H9 (cell line): ENCODE results near the gene RUNX2. TPM values are rescaled to one million over a fixed set of nuclear protein-coding genes. Genes with fewer than 3 reads are reported as not detected.

ENCODE experiments used
- DNase-seq: peaks from one replicate; pipeline ENCODE4 v3.0.0-alpha.2; 2017
- H2AFZ ChIP-seq: one replicate; pipeline ENCODE4 v1.6.1; 2013; ENCODE audit warnings: mild to moderate bottlenecking, low read length, control low read depth, moderate library complexity
- H2AK5ac ChIP-seq: 2 replicates; pipeline ENCODE4 v1.6.1; 2013; ENCODE audit warnings: low read length, control low read depth, mixed read lengths; ENCODE audit not compliant: insufficient read length
- H2BK120ac ChIP-seq: one replicate; pipeline ENCODE4 v1.6.1; 2013; ENCODE audit warnings: low read depth, mild to moderate bottlenecking, low read length, control low read depth, inconsistent platforms; ENCODE audit not compliant: poor library complexity, severe bottlenecking
- H2BK12ac ChIP-seq: 2 replicates; pipeline ENCODE4 v1.6.1; 2013; ENCODE audit warnings: low read length, control low read depth, mixed read lengths, low read depth; ENCODE audit not compliant: insufficient read length
- H2BK15ac ChIP-seq: 2 replicates; pipeline ENCODE4 v1.6.1; 2013; ENCODE audit warnings: low read depth, low read length, control low read depth
- H2BK20ac ChIP-seq: one replicate; pipeline ENCODE4 v1.6.1; 2013; ENCODE audit warnings: low read depth, mild to moderate bottlenecking, low read length, control low read depth, inconsistent platforms; ENCODE audit not compliant: poor library complexity, severe bottlenecking
- H2BK5ac ChIP-seq: 2 replicates; pipeline ENCODE4 v1.6.1; 2013; ENCODE audit warnings: low read length, control low read depth, mixed read lengths; ENCODE audit not compliant: insufficient read length
- H3K14ac ChIP-seq: 2 replicates; pipeline ENCODE4 v1.6.1; 2013; ENCODE audit warnings: low read length, control low read depth; ENCODE audit not compliant: insufficient read depth
- H3K18ac ChIP-seq: 2 replicates; pipeline ENCODE4 v1.6.1; 2013; ENCODE audit warnings: low read depth, mild to moderate bottlenecking, mixed read lengths, low read length, control low read depth; ENCODE audit not compliant: insufficient read length
- H3K23ac ChIP-seq: 2 replicates; pipeline ENCODE4 v1.6.1; 2013; ENCODE audit warnings: low read length, control low read depth, mixed read lengths, low read depth; ENCODE audit not compliant: insufficient read length
- H3K23me2 ChIP-seq: 2 replicates; pipeline ENCODE4 v1.6.1; 2013; ENCODE audit warnings: low read depth, mild to moderate bottlenecking, mixed read lengths, low read length, control low read depth; ENCODE audit not compliant: insufficient read length, poor library complexity, severe bottlenecking
- H3K27ac ChIP-seq: 2 replicates; pipeline ENCODE4 v1.5.1; 2013; ENCODE audit warnings: low read length, control low read depth, mixed read lengths, low read depth; ENCODE audit not compliant: insufficient read length
- H3K27me3 ChIP-seq: 2 replicates; pipeline ENCODE4 v1.6.1; 2013; ENCODE audit warnings: low read length, control low read depth, inconsistent platforms; ENCODE audit not compliant: insufficient read depth
- H3K4ac ChIP-seq: 2 replicates; pipeline ENCODE4 v1.6.1; 2013; ENCODE audit warnings: low read depth, mild to moderate bottlenecking, control low read depth, inconsistent platforms, low read length, moderate library complexity
- H3K4me1 ChIP-seq: 2 replicates; pipeline ENCODE4 v1.6.1; 2013; ENCODE audit warnings: low read length, control low read depth, inconsistent platforms; ENCODE audit not compliant: insufficient read depth
- H3K4me2 ChIP-seq: 2 replicates; pipeline ENCODE4 v1.6.1; 2013; ENCODE audit warnings: low read length, control low read depth, mixed read lengths; ENCODE audit not compliant: insufficient read length, insufficient read depth
- H3K56ac ChIP-seq: 2 replicates; pipeline ENCODE4 v1.6.1; 2013; ENCODE audit warnings: low read depth, mild to moderate bottlenecking, mixed read lengths, low read length, control low read depth; ENCODE audit not compliant: insufficient read length
- H3K79me1 ChIP-seq: 2 replicates; pipeline ENCODE4 v1.6.1; 2013; ENCODE audit warnings: low read depth, mild to moderate bottlenecking, moderate library complexity, low read length, control low read depth, inconsistent platforms; ENCODE audit not compliant: insufficient read depth, poor library complexity, severe bottlenecking
- H3K79me2 ChIP-seq: 2 replicates; pipeline ENCODE4 v1.6.1; 2013; ENCODE audit warnings: low read length, control low read depth, inconsistent platforms; ENCODE audit not compliant: insufficient read depth
- H3K9ac ChIP-seq: 2 replicates; pipeline ENCODE4 v1.6.1; 2013; ENCODE audit warnings: low read length, control low read depth, mixed read lengths; ENCODE audit not compliant: insufficient read length; ENCODE audit errors: extremely low read depth
- H3K9me3 ChIP-seq: one replicate; pipeline ENCODE4 v1.6.1; 2013; ENCODE audit warnings: low read depth, low read length, inconsistent platforms; ENCODE audit not compliant: control insufficient read depth
- H3T11ph ChIP-seq: one replicate; pipeline ENCODE4 v1.6.1; 2013; ENCODE audit warnings: mild to moderate bottlenecking, low read length, control low read depth, inconsistent platforms
- H4K20me1 ChIP-seq: one replicate; pipeline ENCODE4 v1.6.1; 2013; ENCODE audit not compliant: control insufficient read depth, insufficient read length, insufficient read depth
- H4K5ac ChIP-seq: 2 replicates; pipeline ENCODE4 v1.6.1; 2013; ENCODE audit warnings: low read depth, mild to moderate bottlenecking, mixed read lengths, low read length, control low read depth; ENCODE audit not compliant: insufficient read length
- H4K8ac ChIP-seq: replicated peaks from 2 replicates; pipeline ENCODE4 v1.6.1; 2013; ENCODE audit warnings: low read length, control low read depth, mixed read lengths, low read depth; ENCODE audit not compliant: insufficient read length
- H4K91ac ChIP-seq: 2 replicates; pipeline ENCODE4 v1.6.1; 2013; ENCODE audit warnings: low read depth, mild to moderate bottlenecking, moderate library complexity, mixed read lengths, low read length, control low read depth; ENCODE audit not compliant: insufficient read length
- H3K27ac Mint-ChIP-seq, 3 experiments: 2 replicates in 2 of 3; 3 replicates in 1 of 3; pipeline ENCODE4 v1.8.0; 2020 to 2021; ENCODE audit warnings: mixed read lengths in 3 of 3, mild to moderate bottlenecking in 1 of 3, moderate library complexity in 1 of 3
- H3K27me3 Mint-ChIP-seq: 2 replicates; pipeline ENCODE4 v1.8.0; 2021; ENCODE audit warnings: low read depth, mild to moderate bottlenecking, moderate library complexity, mixed read lengths
- H3K36me3 Mint-ChIP-seq, 3 experiments: 2 replicates in 2 of 3; 3 replicates in 1 of 3; pipeline ENCODE4 v1.8.0; 2020 to 2021; ENCODE audit warnings: low read depth in 3 of 3, mixed read lengths in 3 of 3; ENCODE audit not compliant: insufficient read depth in 1 of 3
- H3K4me1 Mint-ChIP-seq, 2 experiments: 2 replicates each; pipeline ENCODE4 v1.8.0; 2020; ENCODE audit warnings: mixed read lengths in 2 of 2
- H3K4me3 Mint-ChIP-seq, 2 experiments: 2 replicates in 1 of 2; 3 replicates in 1 of 2; pipeline ENCODE4 v1.8.0; 2020 to 2021; ENCODE audit warnings: mild to moderate bottlenecking in 2 of 2, mixed read lengths in 2 of 2, moderate library complexity in 1 of 2
- H3K9me3 Mint-ChIP-seq, 2 experiments: 2 replicates in 1 of 2; 3 replicates in 1 of 2; pipeline ENCODE4 v1.8.0; 2020; ENCODE audit warnings: mild to moderate bottlenecking in 2 of 2, mixed read lengths in 2 of 2, moderate library complexity in 1 of 2
- CTCF ChIP-seq: fragments of 200-600 bp; sonication (generic); conservative IDR thresholded peaks from 3 replicates; pipeline ENCODE4 v1.8.0; 2021; ENCODE audit warnings: antibody characterized with exemption, mild to moderate bottlenecking
- WGBS: extraction: QIAGEN DNeasy Blood & Tissue Kit; methylation state at CpG from one replicate; pipeline ENCODE4 v1.1.7; 2013; ENCODE audit warnings: missing lambda C conversion rate, low lambda C conversion rate, mixed read lengths; ENCODE audit not compliant: insufficient read length; ENCODE audit errors: extremely low coverage; 5-methylcytosine and 5-hydroxymethylcytosine counted together
- total RNA-seq: library from RNA; stranded (reverse); gene quantifications from 2 replicates; pipeline ENCODE4 v1.2.1, GENCODE V29; 2021

The RUNX2 gene
- total RNA-seq, 1 experiment from 2014 or later: 0.15 TPM

GRCh38 chr6:45498591-45498990, 170.5 kb downstream of the RUNX2 start:
- H3K4me1 Mint-ChIP-seq: peaks cover 0 to 2% of the 10 kb centered on the region in 2 experiments; a peak in 2 of 4 replicates
- no CpG with 5 or more reads among the region's 1 CpG for WGBS

More at GRCh38 chr6:45498591-45498990, 170.5 kb downstream of the RUNX2 start:
- DNase-seq: no peak
- no peak overlapping the region for H3K9ac ChIP-seq
- no peak overlapping the region for H4K91ac ChIP-seq
- no peak overlapping the region for H4K5ac ChIP-seq
- no peak overlapping the region for H3K4me2 ChIP-seq
- Mint-ChIP-seq H3K4me3 (no peak overlapping the region), H3K27ac (no peak overlapping the region; a peak in 1 of 7 replicates), H3K27me3 (no peaks in the 10 kb centered on the region; the same call in 1 of the 2 replicates), H3K9me3 (no peaks in the 10 kb centered on the region; a peak in 1 of 5 replicates), H3K36me3 (no peaks in the 10 kb centered on the region)
- H2BK15ac ChIP-seq: no peak overlapping the region
- no peaks in the 10 kb centered on the region for H4K20me1 ChIP-seq
- no peaks in the 10 kb centered on the region for H3K4me1 ChIP-seq
- no peaks in the 10 kb centered on the region for H3K79me1 ChIP-seq
- H2BK5ac ChIP-seq: no peak overlapping the region
- H2BK20ac ChIP-seq: no peak overlapping the region
- no peak overlapping the region for H2BK12ac ChIP-seq
- H4K8ac ChIP-seq: no peak overlapping the region
- H3K18ac ChIP-seq: no peak overlapping the region
- no peak overlapping the region for H3K56ac ChIP-seq
- H3K9me3 ChIP-seq: no peaks in the 10 kb centered on the region
- no peak overlapping the region for H3K23ac ChIP-seq
- no peak overlapping the region for H3T11ph ChIP-seq
- no peak overlapping the region for H2AFZ ChIP-seq
- no peak for TF ChIP-seq CTCF
- H3K14ac ChIP-seq: no peak overlapping the region
- H2BK120ac ChIP-seq: no peak overlapping the region
- no peak overlapping the region for H2AK5ac ChIP-seq
- no peaks in the 10 kb centered on the region for H3K27me3 ChIP-seq
- H3K79me2 ChIP-seq: no peaks in the 10 kb centered on the region
- no peak overlapping the region for H3K27ac ChIP-seq
- H3K23me2 ChIP-seq: no peaks in the 10 kb centered on the region
- H3K4ac ChIP-seq: no peak overlapping the region
